Measurements from ENCODE around the gene P2RX2.

The P2RX2 gene

GRCh38 chr12:132664206-132665148 is 45.9 kb downstream of the P2RX2 start:
- DNase-seq, result no peak

- no peak for DNase-seq
Observed at GRCh38 chr12:132665149-132665491, 46.5 kb downstream of the P2RX2 start.

GRCh38 chr12:132665794-132666193 is 47.2 kb downstream of the P2RX2 start:
- no peak for DNase-seq

GRCh38 chr12:132668191-132669088 is 49.9 kb downstream of the P2RX2 start:
- no peak for DNase-seq

GRCh38 chr12:132669166-132669879 is 50.7 kb downstream of the P2RX2 start:
- DNase-seq, result no peak

All from activated naive CD4-positive, alpha-beta T cell (primary cell).